Neural cell (in vitro differentiated cells): ENCODE data around the gene GRIA1. TPM values are rescaled to one million over a fixed set of nuclear protein-coding genes. Genes with fewer than 3 reads are reported as not detected.

Experiments
- H2AFZ ChIP-seq: fragments of 200-600, 300-800 bp; sonication (generic), shearing (Covaris generic); 2 replicates; pipeline ENCODE4 v1.6.0; 2014; ENCODE audit warnings: low read depth, mild to moderate bottlenecking, antibody characterized with exemption, low read length, moderate library complexity
- H3F3A ChIP-seq: fragments of 200-600 bp; shearing (Covaris generic); 2 replicates; pipeline ENCODE4 v1.6.1; 2016; ENCODE audit warnings: mild to moderate bottlenecking, moderate library complexity, mixed read lengths, antibody characterized with exemption, low read length; ENCODE audit not compliant: insufficient read depth, poor library complexity, severe bottlenecking
- H3K27ac ChIP-seq: fragments of 200-600, 300-800 bp; sonication (generic), shearing (Covaris generic); 2 replicates; pipeline ENCODE4 v1.5.1; 2014; ENCODE audit warnings: mild to moderate bottlenecking, low read length, moderate library complexity
- H3K27me3 ChIP-seq: fragments of 300-800, 200-600 bp; sonication (generic), shearing (Covaris generic); 2 replicates; pipeline ENCODE4 v1.6.0; 2014; ENCODE audit warnings: mild to moderate bottlenecking, low read depth, low read length, moderate library complexity; ENCODE audit not compliant: insufficient read depth
- H3K36me3 ChIP-seq: fragments of 300-800, 200-600 bp; sonication (generic), shearing (Covaris generic); 2 replicates; pipeline ENCODE4 v1.5.1; 2014; ENCODE audit warnings: mild to moderate bottlenecking, antibody characterized with exemption, low read length, moderate library complexity; ENCODE audit not compliant: insufficient read depth
- H3K4me2 ChIP-seq: fragments of 300-800, 200-600 bp; sonication (generic), shearing (Covaris generic); 2 replicates; pipeline ENCODE4 v1.6.0; 2014; ENCODE audit warnings: mild to moderate bottlenecking, low read length
- H3K4me3 ChIP-seq: fragments of 300-800, 200-600 bp; sonication (generic), shearing (Covaris generic); 2 replicates; pipeline ENCODE4 v1.5.1; 2014; ENCODE audit warnings: mild to moderate bottlenecking, low read length, moderate library complexity
- H3K79me2 ChIP-seq: fragments of 200-600 bp; shearing (Covaris generic); replicated peaks from 2 replicates; pipeline ENCODE4 v1.6.0; 2014; ENCODE audit warnings: mild to moderate bottlenecking, low read length, moderate library complexity; ENCODE audit not compliant: insufficient read depth
- H3K9ac ChIP-seq: fragments of 300-800, 200-600 bp; sonication (generic), shearing (Covaris generic); 2 replicates; pipeline ENCODE4 v1.6.1; 2016; ENCODE audit warnings: mild to moderate bottlenecking, low read length, mixed read lengths
- H3K9me2 ChIP-seq: fragments of 200-600 bp; shearing (Covaris generic); 2 replicates; pipeline ENCODE4 v1.6.1; 2016; ENCODE audit warnings: mild to moderate bottlenecking, low read length, mixed read lengths; ENCODE audit not compliant: insufficient read depth
- H3K9me3 ChIP-seq: fragments of 200-600, 300-800 bp; sonication (generic), shearing (Covaris generic); 2 replicates; pipeline ENCODE4 v1.6.1; 2016; ENCODE audit warnings: mild to moderate bottlenecking, mixed run types, low read length, moderate library complexity, mixed read lengths
- H4K20me1 ChIP-seq: fragments of 200-600 bp; shearing (Covaris generic); 2 replicates; pipeline ENCODE4 v1.6.1; 2016; ENCODE audit warnings: mild to moderate bottlenecking, mixed run types; ENCODE audit not compliant: insufficient read depth
- EP300 ChIP-seq: fragments of 450-650 bp; conservative IDR thresholded peaks from 2 replicates; pipeline ENCODE4 v1.6.1; 2014; ENCODE audit warnings: antibody characterized with exemption, mild to moderate bottlenecking, moderate library complexity; ENCODE audit not compliant: poor library complexity, severe bottlenecking
- EZH2 ChIP-seq: fragments of 200-600, 300-800 bp; shearing (Covaris generic), sonication (generic); IDR thresholded peaks from 2 replicates; pipeline ENCODE4 v1.6.1; 2014; ENCODE audit warnings: antibody characterized with exemption, low read length, borderline replicate concordance, mild to moderate bottlenecking; ENCODE audit not compliant: insufficient read depth, poor library complexity, severe bottlenecking
- MXI1 ChIP-seq: fragments of 450-650 bp; conservative IDR thresholded peaks from 2 replicates; pipeline ENCODE4 v1.6.1; 2014; ENCODE audit warnings: antibody characterized with exemption, mild to moderate bottlenecking; ENCODE audit not compliant: poor library complexity, severe bottlenecking
- POLR2AphosphoS5 ChIP-seq: IDR thresholded peaks from 2 replicates; pipeline ENCODE4 v1.6.1; 2012
- RAD21 ChIP-seq: fragments of 450-650 bp; conservative IDR thresholded peaks from 2 replicates; pipeline ENCODE4 v1.6.1; 2014; ENCODE audit warnings: antibody characterized with exemption, mild to moderate bottlenecking, moderate library complexity
- SMC3 ChIP-seq: fragments of 450-650 bp; conservative IDR thresholded peaks from 2 replicates; pipeline ENCODE4 v1.6.1; 2014; ENCODE audit warnings: antibody characterized with exemption, mild to moderate bottlenecking, moderate library complexity; ENCODE audit not compliant: poor library complexity
- TAF1 ChIP-seq: IDR thresholded peaks from 2 replicates; pipeline ENCODE4 v1.6.1; 2012; ENCODE audit warnings: low read depth
- polyA plus RNA-seq: library from polyadenylated mRNA; depleted of rRNA; stranded (reverse); fragments of >200 nt; gene quantifications from 2 replicates; pipeline ENCODE4 v1.2.3, GENCODE V29; 2014
- TF ChIP-seq, protein P1 (sequence below): fragments of 450-650 bp; IDR thresholded peaks from 2 replicates; pipeline ENCODE4 v1.5.1; 2014; ENCODE audit warnings: antibody characterized with exemption, mild to moderate bottlenecking, moderate library complexity; ENCODE audit not compliant: poor library complexity, severe bottlenecking
- TF ChIP-seq, protein P2 (sequence below): IDR thresholded peaks from 2 replicates; pipeline ENCODE4 v1.6.1; 2012; ENCODE audit warnings: borderline replicate concordance

The GRIA1 gene
- polyA plus RNA-seq, 1 donor from 2014 or later = 59.6 TPM

DNA sequence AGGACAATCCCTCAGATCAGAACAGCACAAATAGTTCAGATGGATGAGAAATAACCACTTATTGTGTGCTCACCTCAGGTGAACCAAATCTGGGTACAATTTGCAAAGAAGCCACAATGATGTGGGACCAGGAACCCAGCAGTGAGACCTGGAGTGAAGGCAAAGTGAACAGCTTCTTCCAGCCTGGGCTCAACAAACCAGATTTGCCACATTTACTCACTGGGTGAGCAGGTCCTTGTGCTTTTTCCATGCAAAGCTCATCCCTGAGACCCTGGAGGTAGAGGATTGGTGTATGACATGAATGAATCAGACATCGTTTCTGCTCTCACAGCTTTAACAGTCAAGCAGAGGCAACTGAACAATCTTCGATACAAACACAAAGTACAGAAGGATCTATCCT is 29.1 kb upstream of the GRIA1 start:
- Histone ChIP-seq H3K27ac (no peak overlapping the region), H3K4me3 (no peak overlapping the region), H2AFZ (no peak overlapping the region), H4K20me1 (no peaks in the 10 kb centered on the region), H3K9ac (no peak overlapping the region), H3F3A (no peaks in the 10 kb centered on the region), H3K79me2 (no peaks in the 10 kb centered on the region), H3K9me3 (no peaks in the 10 kb centered on the region), H3K9me2 (no peaks in the 10 kb centered on the region), H3K36me3 (no peaks in the 10 kb centered on the region), H3K4me2 (no peak overlapping the region), H3K27me3 (no peaks in the 10 kb centered on the region)
- TF ChIP-seq EP300 (no peak), SMC3 (no peak), RAD21 (no peak), EZH2 (no peak), MXI1 (no peak), TAF1 (no peak), POLR2AphosphoS5 (no peak)
- TF ChIP-seq, protein P1, sequence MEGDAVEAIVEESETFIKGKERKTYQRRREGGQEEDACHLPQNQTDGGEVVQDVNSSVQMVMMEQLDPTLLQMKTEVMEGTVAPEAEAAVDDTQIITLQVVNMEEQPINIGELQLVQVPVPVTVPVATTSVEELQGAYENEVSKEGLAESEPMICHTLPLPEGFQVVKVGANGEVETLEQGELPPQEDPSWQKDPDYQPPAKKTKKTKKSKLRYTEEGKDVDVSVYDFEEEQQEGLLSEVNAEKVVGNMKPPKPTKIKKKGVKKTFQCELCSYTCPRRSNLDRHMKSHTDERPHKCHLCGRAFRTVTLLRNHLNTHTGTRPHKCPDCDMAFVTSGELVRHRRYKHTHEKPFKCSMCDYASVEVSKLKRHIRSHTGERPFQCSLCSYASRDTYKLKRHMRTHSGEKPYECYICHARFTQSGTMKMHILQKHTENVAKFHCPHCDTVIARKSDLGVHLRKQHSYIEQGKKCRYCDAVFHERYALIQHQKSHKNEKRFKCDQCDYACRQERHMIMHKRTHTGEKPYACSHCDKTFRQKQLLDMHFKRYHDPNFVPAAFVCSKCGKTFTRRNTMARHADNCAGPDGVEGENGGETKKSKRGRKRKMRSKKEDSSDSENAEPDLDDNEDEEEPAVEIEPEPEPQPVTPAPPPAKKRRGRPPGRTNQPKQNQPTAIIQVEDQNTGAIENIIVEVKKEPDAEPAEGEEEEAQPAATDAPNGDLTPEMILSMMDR = no peak
- TF ChIP-seq, protein P2, sequence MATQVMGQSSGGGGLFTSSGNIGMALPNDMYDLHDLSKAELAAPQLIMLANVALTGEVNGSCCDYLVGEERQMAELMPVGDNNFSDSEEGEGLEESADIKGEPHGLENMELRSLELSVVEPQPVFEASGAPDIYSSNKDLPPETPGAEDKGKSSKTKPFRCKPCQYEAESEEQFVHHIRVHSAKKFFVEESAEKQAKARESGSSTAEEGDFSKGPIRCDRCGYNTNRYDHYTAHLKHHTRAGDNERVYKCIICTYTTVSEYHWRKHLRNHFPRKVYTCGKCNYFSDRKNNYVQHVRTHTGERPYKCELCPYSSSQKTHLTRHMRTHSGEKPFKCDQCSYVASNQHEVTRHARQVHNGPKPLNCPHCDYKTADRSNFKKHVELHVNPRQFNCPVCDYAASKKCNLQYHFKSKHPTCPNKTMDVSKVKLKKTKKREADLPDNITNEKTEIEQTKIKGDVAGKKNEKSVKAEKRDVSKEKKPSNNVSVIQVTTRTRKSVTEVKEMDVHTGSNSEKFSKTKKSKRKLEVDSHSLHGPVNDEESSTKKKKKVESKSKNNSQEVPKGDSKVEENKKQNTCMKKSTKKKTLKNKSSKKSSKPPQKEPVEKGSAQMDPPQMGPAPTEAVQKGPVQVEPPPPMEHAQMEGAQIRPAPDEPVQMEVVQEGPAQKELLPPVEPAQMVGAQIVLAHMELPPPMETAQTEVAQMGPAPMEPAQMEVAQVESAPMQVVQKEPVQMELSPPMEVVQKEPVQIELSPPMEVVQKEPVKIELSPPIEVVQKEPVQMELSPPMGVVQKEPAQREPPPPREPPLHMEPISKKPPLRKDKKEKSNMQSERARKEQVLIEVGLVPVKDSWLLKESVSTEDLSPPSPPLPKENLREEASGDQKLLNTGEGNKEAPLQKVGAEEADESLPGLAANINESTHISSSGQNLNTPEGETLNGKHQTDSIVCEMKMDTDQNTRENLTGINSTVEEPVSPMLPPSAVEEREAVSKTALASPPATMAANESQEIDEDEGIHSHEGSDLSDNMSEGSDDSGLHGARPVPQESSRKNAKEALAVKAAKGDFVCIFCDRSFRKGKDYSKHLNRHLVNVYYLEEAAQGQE = no peak

DNA sequence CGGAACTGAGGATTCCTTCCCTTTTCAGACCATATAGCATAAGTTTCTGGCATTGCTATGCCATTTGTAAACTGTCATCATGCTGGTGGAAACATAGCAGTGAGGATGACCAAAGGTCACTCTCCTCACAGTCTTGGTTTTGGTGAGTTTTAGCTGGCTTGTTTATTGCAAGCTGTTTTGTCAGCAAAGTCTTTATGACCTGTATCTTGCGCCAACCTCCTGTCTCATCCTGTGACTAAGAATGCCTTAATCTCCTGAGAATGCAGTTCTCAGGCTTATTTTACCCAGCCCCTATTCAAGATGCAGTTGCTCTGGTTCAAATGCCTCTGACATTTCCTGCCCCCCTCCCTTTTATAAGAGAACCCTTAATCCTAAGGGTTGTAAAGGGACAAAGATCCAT is 26.7 kb upstream of the GRIA1 start:
- H3K9ac ChIP-seq = no peak overlapping the region
- no peaks in the 10 kb centered on the region for H4K20me1 ChIP-seq
- H3K27me3 ChIP-seq = no peaks in the 10 kb centered on the region
- H3K4me2 ChIP-seq = no peak overlapping the region
- H3K36me3 ChIP-seq = no peaks in the 10 kb centered on the region
- no peaks in the 10 kb centered on the region for H3K9me3 ChIP-seq
- H3K4me3 ChIP-seq = no peak overlapping the region
- H3K79me2 ChIP-seq = no peaks in the 10 kb centered on the region
- no peaks in the 10 kb centered on the region for H3F3A ChIP-seq
- no peaks in the 10 kb centered on the region for H3K9me2 ChIP-seq
- no peak for TF ChIP-seq MXI1
- H3K27ac ChIP-seq = no peak overlapping the region
- no peak overlapping the region for H2AFZ ChIP-seq

DNA sequence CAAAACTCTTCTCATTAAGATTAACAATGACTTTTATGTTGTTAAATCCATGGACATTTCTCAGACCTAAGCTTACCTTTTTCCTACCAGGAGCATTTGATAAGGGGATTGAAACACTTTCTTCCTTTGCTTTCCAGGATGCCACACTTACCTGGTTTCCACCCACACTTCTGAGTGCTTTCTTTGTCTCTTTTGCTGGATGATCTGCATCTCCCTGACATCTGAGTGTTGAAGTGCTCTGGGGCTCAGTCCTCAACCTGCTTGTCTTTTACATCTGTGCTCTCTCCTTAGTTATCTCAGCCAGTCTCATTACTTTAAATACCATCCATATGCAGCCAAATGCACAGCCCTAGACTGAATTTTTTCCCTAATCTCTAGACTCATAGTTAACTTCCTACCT is 22.9 kb upstream of the GRIA1 start:
- Histone ChIP-seq H3K9ac (no peak overlapping the region), H3K4me3 (no peak overlapping the region), H3K36me3 (no peaks in the 10 kb centered on the region), H2AFZ (no peak overlapping the region), H3K27me3 (no peaks in the 10 kb centered on the region), H3K9me2 (no peaks in the 10 kb centered on the region), H3K79me2 (no peaks in the 10 kb centered on the region), H4K20me1 (no peaks in the 10 kb centered on the region), H3K9me3 (no peaks in the 10 kb centered on the region), H3K27ac (no peak overlapping the region), H3F3A (no peaks in the 10 kb centered on the region), H3K4me2 (no peak overlapping the region)
- TF ChIP-seq EZH2 (no peak), POLR2AphosphoS5 (no peak), EP300 (no peak), RAD21 (no peak), TAF1 (no peak), MXI1 (no peak), SMC3 (no peak)
- TF ChIP-seq, protein P2 = no peak
- TF ChIP-seq, protein P1 = no peak
